ENCODE results near the gene MED25. TPM values are rescaled to one million over a fixed set of nuclear protein-coding genes. Genes with fewer than 3 reads are reported as not detected.

MED25 gene
- total and polyA plus RNA-seq, 4 donors, result 42.6 to 75.2 (median 48.1) TPM

DNA sequence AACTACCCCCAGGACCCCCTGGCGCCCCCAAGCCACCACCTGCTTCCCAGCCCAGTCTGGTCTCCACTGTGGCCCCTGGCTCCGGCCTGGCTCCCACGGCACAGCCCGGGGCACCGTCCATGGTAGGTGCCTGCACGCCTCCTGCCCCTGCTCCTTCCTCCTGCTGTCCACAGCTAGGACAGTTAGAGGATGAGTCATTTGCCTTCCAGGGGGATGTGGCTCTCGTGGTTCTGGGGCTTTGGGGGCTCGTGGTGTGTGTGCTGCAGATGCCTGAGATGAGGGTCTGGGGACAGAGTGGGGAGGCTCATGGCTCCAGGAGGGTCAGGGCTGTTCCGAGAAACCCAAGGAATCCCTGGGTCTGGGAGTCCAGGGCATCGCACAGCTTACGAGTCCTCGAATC is 12.7 kb downstream of the MED25 start:
- 58 to 87% methylated on average over 11 to 12 of the region's 12 CpGs for WGBS, 2 donors
- Histone ChIP-seq H3K36me3 (ENCODE audit: control insufficient read depth in 4 of 4, insufficient read depth in 4 of 4, low read length in 4 of 4) (peaks cover 7 to 64% (median 40%) of the 10 kb centered on the region in 4 donors), H3K4me3 (no peak overlapping the region), H3K27me3 (ENCODE audit: control insufficient read depth in 3 of 3, insufficient read depth in 3 of 3, low read length in 2 of 3) (no peaks in the 10 kb centered on the region), H3K9ac (ENCODE audit: insufficient read depth in 1 of 2, low read length in 2 of 2) (no peak overlapping the region), H3K4me1 (ENCODE audit: control insufficient read depth in 5 of 5, insufficient read depth in 5 of 5, low read length in 5 of 5) (no peaks in the 10 kb centered on the region), H3K9me3 (ENCODE audit: control insufficient read depth in 4 of 4, insufficient read depth in 3 of 4, low read length in 3 of 4) (no peaks in the 10 kb centered on the region), H3K27ac (ENCODE audit: low read depth in 1 of 2, low read length in 1 of 2) (no peak overlapping the region)
- TF ChIP-seq, protein P1, sequence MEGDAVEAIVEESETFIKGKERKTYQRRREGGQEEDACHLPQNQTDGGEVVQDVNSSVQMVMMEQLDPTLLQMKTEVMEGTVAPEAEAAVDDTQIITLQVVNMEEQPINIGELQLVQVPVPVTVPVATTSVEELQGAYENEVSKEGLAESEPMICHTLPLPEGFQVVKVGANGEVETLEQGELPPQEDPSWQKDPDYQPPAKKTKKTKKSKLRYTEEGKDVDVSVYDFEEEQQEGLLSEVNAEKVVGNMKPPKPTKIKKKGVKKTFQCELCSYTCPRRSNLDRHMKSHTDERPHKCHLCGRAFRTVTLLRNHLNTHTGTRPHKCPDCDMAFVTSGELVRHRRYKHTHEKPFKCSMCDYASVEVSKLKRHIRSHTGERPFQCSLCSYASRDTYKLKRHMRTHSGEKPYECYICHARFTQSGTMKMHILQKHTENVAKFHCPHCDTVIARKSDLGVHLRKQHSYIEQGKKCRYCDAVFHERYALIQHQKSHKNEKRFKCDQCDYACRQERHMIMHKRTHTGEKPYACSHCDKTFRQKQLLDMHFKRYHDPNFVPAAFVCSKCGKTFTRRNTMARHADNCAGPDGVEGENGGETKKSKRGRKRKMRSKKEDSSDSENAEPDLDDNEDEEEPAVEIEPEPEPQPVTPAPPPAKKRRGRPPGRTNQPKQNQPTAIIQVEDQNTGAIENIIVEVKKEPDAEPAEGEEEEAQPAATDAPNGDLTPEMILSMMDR (IDR thresholded peaks at IDR 0.05; ENCODE audit: control extremely low read depth, extremely low read depth), result no peak
- DNase-seq (no peak), ATAC-seq (ENCODE audit: insufficient read depth, low FRiP score) (no peak)

- no peak for DNase-seq
- Histone ChIP-seq H3K27ac (ENCODE audit: low read depth in 1 of 2, low read length in 1 of 2) (no peak overlapping the region), H3K27me3 (ENCODE audit: control insufficient read depth in 3 of 3, insufficient read depth in 3 of 3, low read length in 2 of 3) (no peaks in the 10 kb centered on the region), H3K36me3 (ENCODE audit: control insufficient read depth in 4 of 4, insufficient read depth in 4 of 4, low read length in 4 of 4) (peaks cover 8 to 72% (median 44%) of the 10 kb centered on the region in 4 donors), H3K4me1 (ENCODE audit: control insufficient read depth in 5 of 5, insufficient read depth in 5 of 5, low read length in 5 of 5) (no peaks in the 10 kb centered on the region), H3K4me3 (no peak overlapping the region), H3K9ac (ENCODE audit: insufficient read depth in 1 of 2, low read length in 2 of 2) (no peak overlapping the region), H3K9me3 (ENCODE audit: control insufficient read depth in 4 of 4, insufficient read depth in 3 of 4, low read length in 3 of 4) (no peaks in the 10 kb centered on the region)
- TF ChIP-seq, protein P1 (IDR thresholded peaks at IDR 0.05; ENCODE audit: control extremely low read depth, extremely low read depth), result no peak
- ATAC-seq (ENCODE audit: insufficient read depth, low FRiP score), result no peak
- WGBS, 2 donors, result 83 to 92% methylated on average over 8 of the region's 8 CpGs
Observed at GRCh38 chr19:49831592-49831991, 13.5 kb downstream of the MED25 start.

- no peak overlapping the region for H3K9ac ChIP-seq (ENCODE audit: insufficient read depth in 1 of 2, low read length in 2 of 2)
- H3K36me3 ChIP-seq (ENCODE audit: control insufficient read depth in 4 of 4, insufficient read depth in 4 of 4, low read length in 4 of 4), result peaks cover 11 to 82% (median 43%) of the 10 kb centered on the region in 4 donors
- WGBS, 2 donors, result 34 to 71% methylated on average over 9 of the region's 9 CpGs
Observed at GRCh38 chr19:49832556-49832955, 14.5 kb downstream of the MED25 start.

More at GRCh38 chr19:49832556-49832955, 14.5 kb downstream of the MED25 start:
- peak overlapping the region in 1 of 2 donors; percentile 9 for H3K27ac ChIP-seq (ENCODE audit: low read depth in 1 of 2, low read length in 1 of 2)
- H3K27me3 ChIP-seq (ENCODE audit: control insufficient read depth in 3 of 3, insufficient read depth in 3 of 3, low read length in 2 of 3), result no peaks in the 10 kb centered on the region
- DNase-seq (no peak), ATAC-seq (ENCODE audit: insufficient read depth, low FRiP score) (no peak)
- H3K4me1 ChIP-seq (ENCODE audit: control insufficient read depth in 5 of 5, insufficient read depth in 5 of 5, low read length in 5 of 5), result no peaks in the 10 kb centered on the region
- TF ChIP-seq, protein P1 (IDR thresholded peaks at IDR 0.05; ENCODE audit: control extremely low read depth, extremely low read depth), result no peak
- no peaks in the 10 kb centered on the region for H3K9me3 ChIP-seq (ENCODE audit: control insufficient read depth in 4 of 4, insufficient read depth in 3 of 4, low read length in 3 of 4)
- H3K4me3 ChIP-seq, result no peak overlapping the region
